Fibroblast of skin of right quadriceps (primary cell): ENCODE data around the gene LEUTX.
A peak's percentile ranks its signal among the peaks of the same experiment; 100 is the strongest.
"Not testable (repeated sequence)": the region's sequence is repeated elsewhere in the genome, so short reads cannot be mapped to it uniquely, and the experiment has no call there.

ENCODE experiments used
- DNase-seq: peaks from one replicate; pipeline ENCODE4 v3.0.0-alpha.2; 2013

The LEUTX gene, protein sequence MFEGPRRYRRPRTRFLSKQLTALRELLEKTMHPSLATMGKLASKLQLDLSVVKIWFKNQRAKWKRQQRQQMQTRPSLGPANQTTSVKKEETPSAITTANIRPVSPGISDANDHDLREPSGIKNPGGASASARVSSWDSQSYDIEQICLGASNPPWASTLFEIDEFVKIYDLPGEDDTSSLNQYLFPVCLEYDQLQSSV

DNA sequence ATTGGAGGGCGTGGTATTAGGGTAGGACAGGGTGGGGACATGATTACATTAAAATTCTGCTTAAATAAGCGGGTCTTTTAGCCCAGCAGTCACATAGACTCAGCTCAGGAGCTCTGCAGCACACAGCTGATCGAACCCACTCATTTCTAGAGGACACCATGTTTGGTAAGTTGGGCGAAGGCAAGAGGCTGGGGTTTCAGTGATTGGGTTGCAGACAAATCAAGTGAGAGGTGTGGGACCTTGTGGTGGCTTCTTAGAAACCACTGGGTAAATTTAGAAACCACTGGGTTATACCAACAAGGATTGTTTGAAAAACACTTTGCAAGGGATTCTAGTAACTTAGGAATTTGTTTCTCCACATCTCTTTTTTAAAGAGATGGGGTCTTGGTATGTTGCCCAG lies at the start of gene LEUTX:
LEUTX (plus strand) TSS at position 92 of the 400 bp plus-strand sequence; CDS start at position 159, 67 bp downstream.
- no peak for DNase-seq

DNA sequence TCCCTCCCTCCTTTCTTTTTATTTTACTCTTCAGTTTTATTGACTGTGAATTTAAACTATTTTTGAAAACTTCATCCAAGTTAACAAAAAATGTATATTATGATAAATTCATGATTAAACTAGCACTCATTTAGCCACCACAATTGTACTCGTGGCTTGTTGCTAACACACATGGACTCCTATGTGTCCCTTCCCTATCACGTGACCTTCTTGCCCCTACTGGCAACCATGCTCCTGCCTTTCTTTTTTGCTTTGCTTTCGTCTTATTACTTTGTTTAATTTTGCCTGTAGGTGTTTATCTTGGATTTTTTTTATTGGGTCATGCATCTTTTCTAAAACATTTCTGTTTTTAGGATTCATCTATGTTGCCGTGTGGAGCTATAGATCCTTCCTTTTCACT lies 49.1 kb upstream of the LEUTX start:
- DNase-seq = no peak

DNA sequence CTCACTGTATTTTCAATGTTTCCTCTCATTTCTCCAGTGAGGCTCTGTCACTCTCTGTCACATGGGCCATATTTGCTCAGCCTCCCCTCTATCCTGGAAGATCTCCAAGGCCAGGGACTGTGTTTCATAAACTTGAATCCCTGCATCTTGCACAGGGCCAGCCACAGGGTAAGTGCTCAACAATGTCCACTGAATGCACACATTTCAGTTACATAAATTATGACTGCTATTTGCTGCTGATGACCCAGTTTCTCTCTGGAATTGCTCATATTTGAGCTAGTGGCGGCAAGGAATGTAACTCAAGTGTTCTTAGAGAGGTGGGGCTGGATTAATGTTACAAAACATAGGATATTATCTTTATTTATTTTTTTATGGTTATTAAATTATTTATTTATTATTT lies 47.0 kb upstream of the LEUTX start:
- no peak for DNase-seq

GRCh38 chr19:39733841-39734240 lies 44.8 kb upstream of the LEUTX start:
- DNase-seq = no peak

GRCh38 chr19:39735688-39736087 lies 43.0 kb upstream of the LEUTX start:
- DNase-seq = no peak

- DNase-seq = no peak
Measured at GRCh38 chr19:39736088-39736487, 42.6 kb upstream of the LEUTX start.

DNA sequence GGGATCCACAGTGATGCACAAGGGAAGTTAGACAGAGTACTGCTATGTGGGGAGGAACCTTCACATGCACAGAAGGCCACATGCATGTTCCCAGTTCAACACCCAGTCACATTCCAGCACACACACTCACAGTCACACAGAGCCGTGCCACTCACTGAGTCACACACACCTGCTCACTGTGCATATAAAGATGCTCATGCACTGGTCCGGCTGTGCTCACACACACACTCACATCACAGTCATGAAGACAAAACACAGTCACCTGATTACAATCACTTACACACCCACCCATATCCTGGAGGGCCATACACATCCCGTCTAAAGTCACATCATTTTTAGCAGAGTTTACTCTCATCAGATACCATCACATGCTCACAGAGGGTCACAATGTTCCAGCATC lies 41.3 kb upstream of the LEUTX start:
- no peak for DNase-seq

GRCh38 chr19:39737891-39738290 lies 40.8 kb upstream of the LEUTX start, which contains the start of gene CLC:
Gene CLC, minus strand, starts transcription at chr19:39738029. Its CDS starts 77 bp downstream, at chr19:39737952.
- DNase-seq = no peak

GRCh38 chr19:39738814-39739213 lies 39.8 kb upstream of the LEUTX start:
- DNase-seq = no peak

DNA sequence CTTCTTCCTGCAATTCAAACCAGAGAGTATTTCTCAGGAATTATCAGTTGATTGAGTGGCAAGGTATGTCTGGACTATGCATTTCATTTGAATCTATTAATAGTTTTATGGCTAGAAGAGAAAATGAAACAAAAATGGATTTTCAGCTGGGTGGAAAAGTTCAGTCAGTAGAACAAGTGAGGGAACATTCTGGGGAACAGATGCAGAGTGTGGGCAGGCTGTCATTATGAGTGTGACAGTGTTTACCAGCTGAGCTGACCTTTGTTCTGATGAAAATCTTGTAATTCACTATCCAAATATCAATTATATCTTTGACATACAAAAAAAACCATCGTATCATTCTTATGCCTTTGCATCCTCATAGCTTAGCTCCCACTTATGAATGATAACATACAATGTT lies 38.3 kb upstream of the LEUTX start:
- DNase-seq = no peak

DNA sequence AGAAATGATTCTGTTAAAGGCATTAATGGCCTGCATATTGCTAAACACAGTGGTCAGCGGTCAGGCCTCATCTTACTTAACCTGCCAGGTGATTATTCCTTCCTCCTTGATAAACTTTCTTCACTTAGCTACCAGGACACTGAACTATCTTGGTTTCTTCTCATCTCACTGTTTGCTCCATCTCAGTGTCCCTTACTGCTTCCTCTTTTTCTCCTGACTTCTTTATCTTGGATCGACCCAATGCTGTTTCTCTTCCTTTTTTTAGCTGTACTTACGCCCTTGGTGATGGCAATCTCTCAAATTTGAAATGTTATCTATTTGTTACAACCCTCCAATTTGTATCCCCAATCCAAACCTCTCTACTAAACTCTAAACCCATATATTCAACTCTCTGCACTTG lies 33.0 kb upstream of the LEUTX start:
- DNase-seq = no peak

GRCh38 chr19:39746836-39747529 lies 31.7 kb upstream of the LEUTX start:
- DNase-seq = no peak

GRCh38 chr19:39749981-39750380 lies 28.7 kb upstream of the LEUTX start:
- DNase-seq = no peak

- DNase-seq = no peak
Measured at GRCh38 chr19:39752390-39752789, 26.3 kb upstream of the LEUTX start.

- DNase-seq = no peak
Measured at GRCh38 chr19:39752795-39753194, 25.9 kb upstream of the LEUTX start.

DNA sequence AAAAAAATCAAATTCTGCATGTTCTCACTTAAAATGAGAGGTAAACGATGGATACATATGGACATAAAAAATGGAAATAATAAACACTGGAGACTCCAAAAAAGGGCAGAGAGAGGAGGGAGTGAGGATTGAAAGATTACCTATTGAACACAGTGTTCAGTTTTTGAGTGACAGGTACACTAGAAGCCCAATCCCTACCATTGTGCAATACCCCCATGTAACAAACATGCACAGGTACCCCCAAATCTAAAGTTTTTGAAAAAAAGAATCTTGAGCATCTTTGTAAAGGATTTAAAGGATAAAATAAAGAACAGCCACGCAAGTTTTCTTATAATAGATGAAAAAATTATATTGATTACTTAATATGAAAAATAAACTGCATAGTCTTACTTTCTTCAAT lies 24.1 kb upstream of the LEUTX start:
- no peak for DNase-seq

GRCh38 chr19:39754971-39755370 lies 23.7 kb upstream of the LEUTX start:
- DNase-seq = no peak

DNA sequence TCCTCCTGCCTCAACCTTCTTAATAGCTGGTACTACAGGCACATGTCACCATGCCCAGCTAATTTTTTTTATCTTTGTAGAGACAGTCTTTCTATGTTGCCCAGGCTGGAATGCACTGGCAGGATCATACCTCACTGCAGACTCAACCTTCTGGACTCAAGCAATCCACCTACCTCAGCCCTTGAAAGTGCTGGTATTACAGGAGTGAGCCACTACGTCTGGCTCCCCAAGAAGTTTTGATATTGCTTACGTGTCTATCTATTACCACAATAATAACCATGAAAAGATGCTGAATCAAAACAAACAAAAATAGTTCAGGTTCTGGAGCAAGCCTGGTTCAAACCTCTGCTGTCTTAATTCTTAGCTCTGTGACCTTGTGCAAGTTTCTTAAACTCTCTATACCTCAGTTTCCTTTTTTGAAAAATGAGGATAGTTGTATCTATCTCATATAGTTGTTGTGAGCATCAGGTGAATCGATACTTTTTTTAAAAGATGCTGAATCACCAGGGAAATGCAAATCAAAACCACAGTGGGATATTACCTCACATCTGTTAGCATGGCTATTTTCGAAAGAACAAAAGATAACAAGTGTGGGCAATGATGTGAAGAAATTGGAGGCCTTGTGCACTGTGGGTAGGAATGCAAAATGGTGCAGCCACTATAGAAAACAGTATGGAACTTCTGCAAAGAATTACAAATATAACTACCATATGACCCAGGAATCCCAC lies 19.0 kb upstream of the LEUTX start:
- no peak for DNase-seq

DNA sequence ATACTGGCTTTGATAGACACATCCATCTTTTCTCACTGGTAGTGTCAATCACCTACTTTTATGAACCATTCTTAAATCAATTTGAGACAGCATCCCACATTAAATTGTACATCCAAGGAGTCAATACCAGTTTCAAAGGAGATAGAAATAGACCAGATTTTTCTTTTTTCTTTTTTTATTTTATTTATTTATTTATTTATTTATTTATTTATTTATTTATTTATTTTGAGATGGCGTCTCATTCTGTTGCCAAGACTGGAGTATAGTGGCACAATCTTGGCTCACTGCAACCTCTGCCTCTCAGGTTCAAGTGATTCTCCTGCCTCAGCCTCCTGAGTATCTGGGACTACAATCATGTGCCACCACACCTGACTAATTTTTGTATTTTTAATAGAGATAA lies 16.8 kb upstream of the LEUTX start:
- DNase-seq = not testable (repeated sequence)

- peak; percentile 30 for DNase-seq
Measured at GRCh38 chr19:39765091-39766076, 13.3 kb upstream of the LEUTX start.

DNA sequence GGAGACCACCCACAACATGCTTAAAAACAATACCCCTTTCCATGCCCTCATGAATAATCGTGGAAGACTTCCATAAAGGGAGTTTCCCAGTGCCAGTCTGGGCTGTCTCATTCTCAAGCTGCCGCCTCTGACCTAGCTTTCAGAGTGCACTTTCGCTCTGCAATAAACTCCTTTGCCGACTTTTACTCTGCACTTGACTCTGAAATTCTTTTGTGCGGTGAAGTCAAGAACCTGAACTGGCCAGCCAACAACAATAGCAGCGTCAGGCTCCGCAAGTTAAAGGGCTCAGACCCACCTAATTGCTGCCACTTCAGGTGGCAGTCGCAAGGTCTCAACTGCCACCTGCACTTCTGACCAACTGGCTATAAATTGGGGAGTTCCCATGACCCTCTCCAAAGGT lies 10.3 kb upstream of the LEUTX start:
- no peak for DNase-seq

DNA sequence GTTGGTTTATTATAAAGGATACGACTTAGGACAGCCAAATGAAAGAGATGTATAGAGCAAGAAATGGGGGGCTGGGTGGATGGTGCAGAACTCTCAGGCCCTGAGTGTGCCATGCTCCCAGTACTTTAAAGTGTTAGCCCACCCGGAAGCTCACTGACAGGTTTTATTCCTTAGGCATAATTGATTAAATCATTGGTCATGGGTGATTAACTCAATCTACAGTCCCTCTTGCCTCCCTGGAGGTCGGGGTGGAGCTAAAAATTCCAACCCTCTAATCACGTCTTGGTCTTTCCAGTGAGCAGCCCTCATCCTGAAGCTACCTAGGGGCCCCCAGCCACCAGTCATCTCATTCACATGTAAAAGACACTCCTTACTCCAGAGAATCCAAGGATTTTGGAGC lies 9.9 kb upstream of the LEUTX start:
- no peak for DNase-seq

DNA sequence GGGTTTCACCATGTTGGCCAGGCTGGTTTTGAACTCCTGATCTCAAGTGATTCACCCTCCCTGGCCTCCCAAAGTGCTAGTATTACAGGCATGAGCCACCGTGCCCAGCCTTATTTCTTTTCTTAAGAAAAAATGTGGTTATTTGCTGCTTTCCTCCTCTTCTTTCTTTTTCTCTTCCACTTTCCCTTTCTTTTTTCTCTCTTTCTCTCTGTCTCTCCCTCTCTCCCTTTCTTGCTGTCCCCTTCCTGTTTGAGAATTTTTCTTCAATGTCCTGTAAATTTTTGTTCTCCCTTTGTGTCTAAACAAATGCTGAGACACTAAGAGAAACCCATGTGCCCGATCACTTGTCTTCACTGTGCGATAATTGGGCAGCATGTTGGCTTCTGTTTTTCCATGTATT lies 2.2 kb downstream of the LEUTX start:
- DNase-seq = no peak
